ENCODE measurements around the gene HRCT1. TPM values are rescaled to one million over a fixed set of nuclear protein-coding genes. Genes with fewer than 3 reads are reported as not detected.
"Not testable (repeated sequence)": the region's sequence is repeated elsewhere in the genome, so short reads cannot be mapped to it uniquely, and the experiment has no call there.

The HRCT1 gene
- total RNA-seq, 1 experiment from 2014 or later: 1.7 TPM

DNA sequence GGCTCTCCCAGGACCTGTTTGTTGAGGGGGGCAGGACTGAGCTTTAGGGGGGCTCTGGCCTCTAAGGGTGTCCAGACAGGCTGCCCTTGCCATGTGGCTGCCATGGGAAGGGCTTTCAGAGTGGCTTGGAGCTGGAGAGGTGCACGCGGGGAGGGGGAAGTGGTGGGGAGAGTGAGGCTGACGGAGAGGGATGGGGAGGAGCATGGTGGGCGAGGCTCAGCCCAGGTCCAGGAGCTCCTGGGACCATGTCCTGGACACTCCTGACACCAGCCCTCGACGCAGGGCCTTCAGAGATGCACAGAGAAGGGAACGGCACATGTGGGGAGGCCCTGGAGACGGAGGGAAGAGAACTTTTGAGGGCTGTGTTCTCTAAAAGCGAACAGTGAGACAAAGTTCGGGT is 5.7 kb downstream of the HRCT1 start:
- no peaks in the 10 kb centered on the region for H3K9me3 ChIP-seq (ENCODE audit: low read length)
- intact Hi-C loops (cut with micrococcal nuclease): no loop called here
- DNase-seq: no peak
- TF ChIP-seq EZH2 (IDR thresholded peaks at IDR 0.05; ENCODE audit: low read length, unreplicated experiment) (no peak), EZH2phosphoT487 (IDR thresholded peaks at IDR 0.05; ENCODE audit: borderline replicate concordance, low read length) (no peak)
- TF ChIP-seq, protein P1, sequence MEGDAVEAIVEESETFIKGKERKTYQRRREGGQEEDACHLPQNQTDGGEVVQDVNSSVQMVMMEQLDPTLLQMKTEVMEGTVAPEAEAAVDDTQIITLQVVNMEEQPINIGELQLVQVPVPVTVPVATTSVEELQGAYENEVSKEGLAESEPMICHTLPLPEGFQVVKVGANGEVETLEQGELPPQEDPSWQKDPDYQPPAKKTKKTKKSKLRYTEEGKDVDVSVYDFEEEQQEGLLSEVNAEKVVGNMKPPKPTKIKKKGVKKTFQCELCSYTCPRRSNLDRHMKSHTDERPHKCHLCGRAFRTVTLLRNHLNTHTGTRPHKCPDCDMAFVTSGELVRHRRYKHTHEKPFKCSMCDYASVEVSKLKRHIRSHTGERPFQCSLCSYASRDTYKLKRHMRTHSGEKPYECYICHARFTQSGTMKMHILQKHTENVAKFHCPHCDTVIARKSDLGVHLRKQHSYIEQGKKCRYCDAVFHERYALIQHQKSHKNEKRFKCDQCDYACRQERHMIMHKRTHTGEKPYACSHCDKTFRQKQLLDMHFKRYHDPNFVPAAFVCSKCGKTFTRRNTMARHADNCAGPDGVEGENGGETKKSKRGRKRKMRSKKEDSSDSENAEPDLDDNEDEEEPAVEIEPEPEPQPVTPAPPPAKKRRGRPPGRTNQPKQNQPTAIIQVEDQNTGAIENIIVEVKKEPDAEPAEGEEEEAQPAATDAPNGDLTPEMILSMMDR (conservative IDR thresholded peaks at IDR 0.05; ENCODE audit: low read depth, low read length): no peak
- H3K79me2 ChIP-seq (ENCODE audit: low read length): peaks cover 7% of the 10 kb centered on the region
- no peak overlapping the region for H3K9ac ChIP-seq (ENCODE audit: low read length)
- ChIA-PET CTCF (interaction anchor here (0.6 kb wide), 1 partner anchor 29 kb away, joined by 3 read pairs; no protein-coding TSS in a partner anchor), POLR2A (ENCODE audit: unreplicated experiment) (no interaction called here)
- H3K4me3 ChIP-seq (ENCODE audit: low read length): no peak overlapping the region
- no peaks in the 10 kb centered on the region for H3K36me3 ChIP-seq (ENCODE audit: low read depth, low read length)
- peaks cover 11% of the 10 kb centered on the region for H3F3A ChIP-seq (ENCODE audit: low read length, unreplicated experiment)
- no peak overlapping the region for H2AFZ ChIP-seq (ENCODE audit: low read length)
- no peaks in the 10 kb centered on the region for H3K9me2 ChIP-seq (replicated peaks; ENCODE audit: low read length)
- no peak overlapping the region for H3K4me2 ChIP-seq (ENCODE audit: low read length)
- H3K4me1 ChIP-seq (ENCODE audit: insufficient read depth, low read length): peaks cover 49% of the 10 kb centered on the region
- ATAC-seq: no peak
- no peaks in the 10 kb centered on the region for H3K27me3 ChIP-seq (ENCODE audit: low read length)
- no TSS peak for BruUV-seq (replicated peaks)
- H3K27ac ChIP-seq (ENCODE audit: low read length): no peak overlapping the region
- H4K20me1 ChIP-seq (ENCODE audit: low read length): no peaks in the 10 kb centered on the region

DNA sequence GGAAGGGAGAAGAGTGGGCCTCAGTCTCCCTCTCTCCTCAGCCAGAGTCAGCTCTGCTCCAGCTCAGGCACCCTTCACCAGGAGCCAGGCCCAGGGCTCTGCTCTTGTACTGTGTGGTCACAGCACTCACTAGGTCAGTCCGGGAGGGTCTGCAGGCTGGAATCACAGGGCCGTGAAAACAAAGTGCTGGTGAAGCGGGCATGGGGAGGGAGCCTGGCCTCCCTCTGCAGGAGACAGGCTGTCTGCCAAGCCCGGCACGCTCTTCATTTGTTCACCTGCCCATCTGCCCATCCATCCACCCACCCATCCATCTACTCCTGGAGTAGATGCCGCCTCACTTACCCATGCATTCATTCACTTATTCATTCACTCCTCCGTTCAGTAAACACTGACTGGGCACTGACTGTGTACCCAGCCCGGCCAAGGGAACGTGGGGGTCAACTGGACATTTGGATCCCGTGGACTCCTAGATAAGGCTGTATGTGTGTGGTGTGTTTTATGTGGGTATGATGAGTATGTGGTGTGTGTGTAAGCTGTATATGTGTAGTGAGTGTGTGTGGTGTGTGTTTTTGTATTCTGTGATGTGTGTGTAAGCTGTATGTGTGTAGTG is 6.9 kb downstream of the HRCT1 start:
- H2AFZ ChIP-seq (ENCODE audit: low read length): no peak overlapping the region
- H3K4me2 ChIP-seq (ENCODE audit: low read length): no peak overlapping the region
- no peak overlapping the region for H3K4me3 ChIP-seq (ENCODE audit: low read length)
- no peaks in the 10 kb centered on the region for H4K20me1 ChIP-seq (ENCODE audit: low read length)
- BruUV-seq (replicated peaks): no TSS peak
- ChIA-PET CTCF (no interaction called here), POLR2A (ENCODE audit: unreplicated experiment) (no interaction called here)
- no peaks in the 10 kb centered on the region for H3K27me3 ChIP-seq (ENCODE audit: low read length)
- DNase-seq (no peak), ATAC-seq (no peak)
- no peaks in the 10 kb centered on the region for H3K9me3 ChIP-seq (ENCODE audit: low read length)
- H3K27ac ChIP-seq (ENCODE audit: low read length): no peak overlapping the region
- intact Hi-C loops (cut with micrococcal nuclease): no loop called here
- peaks cover 37% of the 10 kb centered on the region for H3K4me1 ChIP-seq (ENCODE audit: insufficient read depth, low read length)
- no peaks in the 10 kb centered on the region for H3K9me2 ChIP-seq (replicated peaks; ENCODE audit: low read length)
- TF ChIP-seq, protein P1 (conservative IDR thresholded peaks at IDR 0.05; ENCODE audit: low read depth, low read length): no peak
- TF ChIP-seq EZH2 (IDR thresholded peaks at IDR 0.05; ENCODE audit: low read length, unreplicated experiment): no peak
- TF ChIP-seq EZH2phosphoT487 (IDR thresholded peaks at IDR 0.05; ENCODE audit: borderline replicate concordance, low read length): no peak
- H3F3A ChIP-seq (ENCODE audit: low read length, unreplicated experiment): peaks cover 11% of the 10 kb centered on the region
- H3K36me3 ChIP-seq (ENCODE audit: low read depth, low read length): no peaks in the 10 kb centered on the region
- no peak overlapping the region for H3K9ac ChIP-seq (ENCODE audit: low read length)
- H3K79me2 ChIP-seq (ENCODE audit: low read length): no peaks in the 10 kb centered on the region

DNA sequence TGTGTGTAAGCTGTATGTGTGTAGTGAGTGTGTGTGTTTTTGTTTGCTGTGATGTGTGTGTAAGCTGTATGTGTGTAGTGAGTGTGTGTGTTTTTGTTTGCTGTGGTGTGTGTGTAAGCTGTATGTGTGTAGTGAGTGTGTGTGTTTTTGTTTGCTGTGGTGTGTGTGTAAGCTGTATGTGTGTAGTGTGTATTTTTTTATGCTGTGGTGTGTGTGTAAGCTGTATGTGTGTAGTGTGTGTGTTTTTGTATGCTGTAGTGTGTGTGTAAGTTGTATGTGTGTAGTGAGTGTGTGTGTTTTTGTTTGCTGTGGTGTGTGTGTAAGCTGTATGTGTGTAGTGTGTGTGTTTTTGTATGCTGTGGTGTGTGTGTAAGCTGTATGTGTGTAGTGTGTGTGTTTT is 7.4 kb downstream of the HRCT1 start:
- H3K27me3 ChIP-seq (ENCODE audit: low read length); H4K20me1 ChIP-seq (ENCODE audit: low read length); CTCF ChIA-PET; POLR2A ChIA-PET (ENCODE audit: unreplicated experiment); H3K79me2 ChIP-seq (ENCODE audit: low read length); H3K9me2 ChIP-seq (replicated peaks; ENCODE audit: low read length); DNase-seq; H3F3A ChIP-seq (ENCODE audit: low read length, unreplicated experiment); H3K36me3 ChIP-seq (ENCODE audit: low read depth, low read length); intact Hi-C loops (cut with micrococcal nuclease); H3K4me3 ChIP-seq (ENCODE audit: low read length); H3K27ac ChIP-seq (ENCODE audit: low read length); H3K4me2 ChIP-seq (ENCODE audit: low read length); H3K9me3 ChIP-seq (ENCODE audit: low read length); H2AFZ ChIP-seq (ENCODE audit: low read length); BruUV-seq (replicated peaks); ATAC-seq; H3K9ac ChIP-seq (ENCODE audit: low read length): not testable (repeated sequence)
- H3K4me1 ChIP-seq (ENCODE audit: insufficient read depth, low read length): peaks cover 31% of the 10 kb centered on the region
